ENCODE measurements around the gene STK11IP.

GRCh38 chr2:219627103-219628100, 29.7 kb downstream of the STK11IP start, which contains the start of gene SLC4A3:
- TF ChIP-seq NFE2L1 (tag; IDR thresholded peaks at IDR 0.05; ENCODE audit: borderline replicate concordance, low read depth) (no peak), ETV6 (IDR thresholded peaks at IDR 0.05; ENCODE audit: borderline replicate concordance in 1 of 2, low read depth in 2 of 2, low read length in 1 of 2) (no peak), ETV6 (CRISPR knock-in tag; IDR thresholded peaks at IDR 0.05; ENCODE audit: borderline replicate concordance) (no peak), POLR2AphosphoS5 (IDR thresholded peaks at IDR 0.05; ENCODE audit: control insufficient read depth, insufficient read depth, low read depth, low read length) (no peak)
- TF ChIP-seq, protein P1, sequence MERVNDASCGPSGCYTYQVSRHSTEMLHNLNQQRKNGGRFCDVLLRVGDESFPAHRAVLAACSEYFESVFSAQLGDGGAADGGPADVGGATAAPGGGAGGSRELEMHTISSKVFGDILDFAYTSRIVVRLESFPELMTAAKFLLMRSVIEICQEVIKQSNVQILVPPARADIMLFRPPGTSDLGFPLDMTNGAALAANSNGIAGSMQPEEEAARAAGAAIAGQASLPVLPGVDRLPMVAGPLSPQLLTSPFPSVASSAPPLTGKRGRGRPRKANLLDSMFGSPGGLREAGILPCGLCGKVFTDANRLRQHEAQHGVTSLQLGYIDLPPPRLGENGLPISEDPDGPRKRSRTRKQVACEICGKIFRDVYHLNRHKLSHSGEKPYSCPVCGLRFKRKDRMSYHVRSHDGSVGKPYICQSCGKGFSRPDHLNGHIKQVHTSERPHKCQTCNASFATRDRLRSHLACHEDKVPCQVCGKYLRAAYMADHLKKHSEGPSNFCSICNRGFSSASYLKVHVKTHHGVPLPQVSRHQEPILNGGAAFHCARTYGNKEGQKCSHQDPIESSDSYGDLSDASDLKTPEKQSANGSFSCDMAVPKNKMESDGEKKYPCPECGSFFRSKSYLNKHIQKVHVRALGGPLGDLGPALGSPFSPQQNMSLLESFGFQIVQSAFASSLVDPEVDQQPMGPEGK (CRISPR knock-in tag; IDR thresholded peaks at IDR 0.05; ENCODE audit: borderline replicate concordance): no peak

Measured in K562 (cell line).